Astrocyte of the spinal cord (primary cell): Measurements from ENCODE around the gene SPRR1B.
"Not testable (repeated sequence)": the region's sequence is repeated elsewhere in the genome, so short reads cannot be mapped to it uniquely, and the experiment has no call there.

Experiments used
- DNase-seq: peaks from one replicate; pipeline ENCODE4 v3.0.0; 2011; ENCODE audit warnings: low read depth, low spot score
- H3K4me3 ChIP-seq: 2 replicates; pipeline ENCODE4 v1.5.1; 2011; ENCODE audit warnings: low read depth, mild to moderate bottlenecking, low read length, moderate library complexity
- CTCF ChIP-seq: IDR thresholded peaks from 2 replicates; pipeline ENCODE4 v1.5.1; 2012; ENCODE audit warnings: low read depth, mild to moderate bottlenecking, low read length, inconsistent platforms
- in situ Hi-C: cut with HindIII; loops from 2 replicates; pipeline ENCODE4 v1.10.0; 2017; ENCODE audit warnings: low sequenced_read_pairs

SPRR1B gene

DNA sequence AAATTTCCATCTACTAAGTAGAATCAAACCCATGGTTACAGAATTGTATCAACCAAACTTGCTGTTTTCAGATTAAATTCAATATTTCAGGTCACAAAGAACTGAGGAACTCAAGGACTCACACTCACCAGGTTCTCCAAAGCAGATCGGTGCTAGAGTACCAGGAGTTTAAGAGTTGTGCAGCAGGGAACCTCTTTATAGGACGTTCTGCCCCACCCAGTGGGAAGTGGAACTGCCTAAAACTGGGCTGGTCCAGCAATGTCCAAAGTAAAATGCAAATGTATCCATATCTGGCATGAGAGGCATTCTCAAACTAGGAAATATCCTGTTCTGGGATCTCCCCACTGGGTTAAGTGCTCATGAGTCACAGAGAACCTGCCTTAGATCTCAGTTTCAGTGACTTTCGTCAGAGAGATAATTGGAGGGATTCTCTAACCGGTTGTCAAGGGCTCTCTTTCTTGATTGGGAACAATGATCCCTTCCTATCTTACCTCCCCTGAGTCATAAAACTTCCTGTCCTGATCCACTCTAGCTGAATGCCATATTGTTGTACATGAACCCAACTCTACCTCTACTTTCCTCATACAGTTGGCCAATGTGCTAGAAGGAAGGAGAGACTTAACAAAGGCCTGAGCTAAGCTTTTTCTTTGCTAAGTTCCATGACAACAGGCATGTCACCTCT is 10.1 kb downstream of the SPRR1B start, which contains the start of gene SPRR2D:
Gene SPRR2D, minus strand, starts transcription at position 171 of the 682 bp plus-strand sequence. CDS start 774 bp downstream, outside the sequence.
- TF ChIP-seq CTCF: no peak
- in situ Hi-C loops: no loop called here
- no peak for DNase-seq
- no peak within 1 kb of the TSS for H3K4me3 ChIP-seq

DNA sequence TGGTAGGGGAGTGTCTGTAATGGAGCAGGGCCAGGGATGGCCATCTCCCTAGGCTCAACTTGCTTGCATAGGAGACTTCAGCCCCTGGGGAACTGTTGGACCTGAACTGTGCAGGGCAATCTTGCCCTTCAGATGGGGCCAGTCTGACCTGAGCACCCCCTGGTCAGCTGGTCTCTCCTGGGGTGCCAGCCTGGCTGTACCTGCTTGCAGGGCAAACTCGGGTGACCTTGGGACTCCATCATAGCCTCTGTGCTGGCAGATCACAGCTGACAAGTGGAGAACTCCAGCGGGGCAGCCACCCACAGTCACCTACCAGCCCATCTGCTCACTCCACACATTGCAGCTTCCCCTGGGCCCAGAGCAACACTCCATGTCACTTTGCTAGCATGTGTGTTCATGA is 18.2 kb downstream of the SPRR1B start:
- no peak for TF ChIP-seq CTCF
- H3K4me3 ChIP-seq: no peak overlapping the region
- no peak for DNase-seq
- in situ Hi-C loops: no loop called here

- H3K4me3 ChIP-seq, DNase-seq, in situ Hi-C loops: not testable (repeated sequence)
These were observed 25.1 kb downstream of the SPRR1B start for GRCh38 chr1:153056111-153056510.

GRCh38 chr1:153057375-153057774 is 26.4 kb downstream of the SPRR1B start, which contains the start of gene SPRR2A:
TSS of gene SPRR2A (minus strand) at chr1:153057512. CDS start at chr1:153056735, 777 bp downstream.
- no peak for TF ChIP-seq CTCF
- H3K4me3 ChIP-seq: no peak within 1 kb of the TSS
- in situ Hi-C loops: no loop called here
- DNase-seq: no peak

DNA sequence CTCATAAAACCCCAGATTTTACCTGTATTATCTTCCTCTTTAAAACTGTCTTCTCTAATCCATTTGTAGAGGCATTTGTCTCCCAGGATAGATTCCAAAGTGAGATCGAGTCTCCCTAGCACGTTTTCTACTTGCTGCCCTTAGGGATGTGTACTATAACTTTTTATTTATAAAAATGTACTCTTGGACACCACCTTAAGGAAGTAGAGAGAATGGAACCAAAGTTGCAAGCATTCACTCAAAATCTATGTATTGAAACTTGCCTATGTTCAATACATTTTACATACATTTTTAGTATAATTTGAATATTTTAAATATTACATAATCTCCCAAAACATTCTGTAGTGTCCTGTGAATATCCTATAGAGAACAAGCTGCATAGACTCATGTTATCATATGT is 27.2 kb downstream of the SPRR1B start:
- no peak for TF ChIP-seq CTCF
- no peak for DNase-seq
- no peak overlapping the region for H3K4me3 ChIP-seq
- in situ Hi-C loops: no loop called here

- no peak for TF ChIP-seq CTCF
- in situ Hi-C loops: no loop called here
- no peak overlapping the region for H3K4me3 ChIP-seq
- no peak for DNase-seq
These were observed 28.1 kb downstream of the SPRR1B start for GRCh38 chr1:153058826-153059784.

DNA sequence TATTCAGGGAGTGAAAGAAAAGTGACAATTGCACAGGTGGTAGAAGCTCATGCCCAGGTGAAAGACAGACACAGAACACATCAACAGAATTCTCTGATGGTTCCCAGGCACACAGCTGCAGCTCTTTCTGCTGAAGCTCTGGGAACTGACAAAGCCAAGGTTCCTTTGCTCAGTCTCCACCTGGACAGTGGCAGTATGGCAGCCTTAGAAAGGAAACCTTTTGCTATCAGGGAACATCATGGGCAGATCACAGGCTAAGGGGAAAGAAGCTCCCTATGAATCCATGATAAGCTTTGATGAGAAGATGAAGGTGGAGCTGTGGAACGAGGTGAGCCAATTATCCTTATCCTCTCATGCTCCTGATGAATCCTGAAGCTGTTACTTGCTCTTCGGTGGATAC is 39.2 kb downstream of the SPRR1B start:
- TF ChIP-seq CTCF: no peak
- in situ Hi-C loops: no loop called here
- DNase-seq: no peak

More for the DNA sequence above, 39.2 kb downstream of the SPRR1B start:
- no peak overlapping the region for H3K4me3 ChIP-seq
